Measurements from ENCODE around the gene DUSP9.
"Not testable (repeated sequence)": the region's sequence is repeated elsewhere in the genome, so short reads cannot be mapped to it uniquely, and the experiment has no call there.

The DUSP9 gene

GRCh38 chrX:153671589-153672530 is 24.9 kb downstream of the DUSP9 start:
- TF ChIP-seq CTCF (conservative IDR thresholded peaks at IDR 0.05; ENCODE audit: low read length): no peak
- no peak for DNase-seq (ENCODE audit: low read depth)
- no peak overlapping the region for H3K4me3 ChIP-seq (ENCODE audit: low read length)

GRCh38 chrX:153672531-153673427 is 25.8 kb downstream of the DUSP9 start:
- no peak for DNase-seq (ENCODE audit: low read depth)
- TF ChIP-seq CTCF (conservative IDR thresholded peaks at IDR 0.05; ENCODE audit: low read length): no peak
- H3K4me3 ChIP-seq (ENCODE audit: low read length): no peak overlapping the region

GRCh38 chrX:153673428-153674218 is 26.6 kb downstream of the DUSP9 start, which contains the start of gene PNCK:
TSS of gene PNCK (minus strand) at chrX:153673813. CDS start at chrX:153673076, 737 bp downstream.
- TF ChIP-seq CTCF (conservative IDR thresholded peaks at IDR 0.05; ENCODE audit: low read length): no peak
- no peak within 1 kb of the TSS for H3K4me3 ChIP-seq (ENCODE audit: low read length)
- DNase-seq (ENCODE audit: low read depth): no peak

- TF ChIP-seq CTCF (conservative IDR thresholded peaks at IDR 0.05; ENCODE audit: low read length): no peak
- DNase-seq (ENCODE audit: low read depth): no peak
- H3K4me3 ChIP-seq (ENCODE audit: low read length): no peak overlapping the region
These were observed 27.3 kb downstream of the DUSP9 start for GRCh38 chrX:153674219-153674851.

GRCh38 chrX:153681175-153681574 is 34.2 kb downstream of the DUSP9 start:
- no peak for DNase-seq (ENCODE audit: low read depth)
- H3K4me3 ChIP-seq (ENCODE audit: low read length): no peak overlapping the region
- no peak for TF ChIP-seq CTCF (conservative IDR thresholded peaks at IDR 0.05; ENCODE audit: low read length)

GRCh38 chrX:153683486-153683885 is 36.5 kb downstream of the DUSP9 start:
- DNase-seq (ENCODE audit: low read depth); H3K4me3 ChIP-seq (ENCODE audit: low read length): not testable (repeated sequence)

Measured in AG10803 (cell line).